ENCODE results near the gene KRT72.
A peak's percentile ranks its signal among the peaks of the same experiment; 100 is the strongest.

The KRT72 gene

GRCh38 chr12:52582971-52583456, 18.2 kb downstream of the KRT72 start:
- H3K4me3 ChIP-seq (ENCODE audit: low read depth, low read length), result no peak overlapping the region
- H3K36me3 ChIP-seq (ENCODE audit: control insufficient read depth in 2 of 2, insufficient read depth in 1 of 2, low read length in 2 of 2), result no peaks in the 10 kb centered on the region
- H3K9me3 ChIP-seq (ENCODE audit: control insufficient read depth, insufficient read depth, low read depth, low read length), result no peaks in the 10 kb centered on the region
- H3K4me1 ChIP-seq (ENCODE audit: control insufficient read depth, insufficient read depth, low read length), result no peaks in the 10 kb centered on the region
- no peak overlapping the region for H3K27ac ChIP-seq (ENCODE audit: extremely low read depth, low read depth, low read length)
- ChIA-PET CTCF (interaction anchor here (0.5 to 9.9 kb wide), 20 partner anchors 38 to 437 kb away, joined by 3 to 127 read pairs (median 4); no protein-coding TSS in a partner anchor), POLR2A (no interaction called here)
- TF ChIP-seq KLF9 (tag by site-specific recombination; IDR thresholded peaks at IDR 0.05; ENCODE audit: low read depth), result no peak
- TF ChIP-seq SP7 (tag by site-specific recombination; IDR thresholded peaks at IDR 0.05), result peak; percentile 28; the same call in 1 of the 2 replicates
- peak; percentile 68 for TF ChIP-seq CTCF (tag by site-specific recombination; IDR thresholded peaks at IDR 0.05)
- TF ChIP-seq ZBTB48 (tag by site-specific recombination; IDR thresholded peaks at IDR 0.05), result peak; percentile 38; the same call in 1 of the 2 replicates
- TF ChIP-seq ZNF362 (tag by site-specific recombination; IDR thresholded peaks at IDR 0.05), result no peak
- no peak for TF ChIP-seq ZNF311 (tag by site-specific recombination; IDR thresholded peaks at IDR 0.05; ENCODE audit: borderline replicate concordance)
- TF ChIP-seq, protein P1, sequence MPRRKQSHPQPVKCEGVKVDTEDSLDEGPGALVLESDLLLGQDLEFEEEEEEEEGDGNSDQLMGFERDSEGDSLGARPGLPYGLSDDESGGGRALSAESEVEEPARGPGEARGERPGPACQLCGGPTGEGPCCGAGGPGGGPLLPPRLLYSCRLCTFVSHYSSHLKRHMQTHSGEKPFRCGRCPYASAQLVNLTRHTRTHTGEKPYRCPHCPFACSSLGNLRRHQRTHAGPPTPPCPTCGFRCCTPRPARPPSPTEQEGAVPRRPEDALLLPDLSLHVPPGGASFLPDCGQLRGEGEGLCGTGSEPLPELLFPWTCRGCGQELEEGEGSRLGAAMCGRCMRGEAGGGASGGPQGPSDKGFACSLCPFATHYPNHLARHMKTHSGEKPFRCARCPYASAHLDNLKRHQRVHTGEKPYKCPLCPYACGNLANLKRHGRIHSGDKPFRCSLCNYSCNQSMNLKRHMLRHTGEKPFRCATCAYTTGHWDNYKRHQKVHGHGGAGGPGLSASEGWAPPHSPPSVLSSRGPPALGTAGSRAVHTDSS (tag by site-specific recombination; IDR thresholded peaks at IDR 0.05), result no peak
- TF ChIP-seq PRDM1 (tag by site-specific recombination; IDR thresholded peaks at IDR 0.05), result 0 out of 2 replicates have a peak, but pooled peaks have one; percentile 23
- TF ChIP-seq ZNF175 (tag by site-specific recombination; IDR thresholded peaks at IDR 0.05), result no peak
- no peak for TF ChIP-seq ZNF146 (tag by site-specific recombination; IDR thresholded peaks at IDR 0.05)
- no peak for TF ChIP-seq ZNF529 (tag by site-specific recombination; IDR thresholded peaks at IDR 0.05; ENCODE audit: insufficient replicate concordance)
- no peak for TF ChIP-seq ZNF211 (tag by site-specific recombination; IDR thresholded peaks at IDR 0.05; ENCODE audit: low read depth)
- TF ChIP-seq GLIS2 (tag by site-specific recombination; IDR thresholded peaks at IDR 0.05), result no peak
- TF ChIP-seq RBAK (tag by site-specific recombination; IDR thresholded peaks at IDR 0.05), result no peak
- TF ChIP-seq GLIS1 (tag by site-specific recombination; IDR thresholded peaks at IDR 0.05), result peak; percentile 56
- peak; percentile 92 for TF ChIP-seq SCRT2 (tag by site-specific recombination; IDR thresholded peaks at IDR 0.05)
- TF ChIP-seq, protein P2, sequence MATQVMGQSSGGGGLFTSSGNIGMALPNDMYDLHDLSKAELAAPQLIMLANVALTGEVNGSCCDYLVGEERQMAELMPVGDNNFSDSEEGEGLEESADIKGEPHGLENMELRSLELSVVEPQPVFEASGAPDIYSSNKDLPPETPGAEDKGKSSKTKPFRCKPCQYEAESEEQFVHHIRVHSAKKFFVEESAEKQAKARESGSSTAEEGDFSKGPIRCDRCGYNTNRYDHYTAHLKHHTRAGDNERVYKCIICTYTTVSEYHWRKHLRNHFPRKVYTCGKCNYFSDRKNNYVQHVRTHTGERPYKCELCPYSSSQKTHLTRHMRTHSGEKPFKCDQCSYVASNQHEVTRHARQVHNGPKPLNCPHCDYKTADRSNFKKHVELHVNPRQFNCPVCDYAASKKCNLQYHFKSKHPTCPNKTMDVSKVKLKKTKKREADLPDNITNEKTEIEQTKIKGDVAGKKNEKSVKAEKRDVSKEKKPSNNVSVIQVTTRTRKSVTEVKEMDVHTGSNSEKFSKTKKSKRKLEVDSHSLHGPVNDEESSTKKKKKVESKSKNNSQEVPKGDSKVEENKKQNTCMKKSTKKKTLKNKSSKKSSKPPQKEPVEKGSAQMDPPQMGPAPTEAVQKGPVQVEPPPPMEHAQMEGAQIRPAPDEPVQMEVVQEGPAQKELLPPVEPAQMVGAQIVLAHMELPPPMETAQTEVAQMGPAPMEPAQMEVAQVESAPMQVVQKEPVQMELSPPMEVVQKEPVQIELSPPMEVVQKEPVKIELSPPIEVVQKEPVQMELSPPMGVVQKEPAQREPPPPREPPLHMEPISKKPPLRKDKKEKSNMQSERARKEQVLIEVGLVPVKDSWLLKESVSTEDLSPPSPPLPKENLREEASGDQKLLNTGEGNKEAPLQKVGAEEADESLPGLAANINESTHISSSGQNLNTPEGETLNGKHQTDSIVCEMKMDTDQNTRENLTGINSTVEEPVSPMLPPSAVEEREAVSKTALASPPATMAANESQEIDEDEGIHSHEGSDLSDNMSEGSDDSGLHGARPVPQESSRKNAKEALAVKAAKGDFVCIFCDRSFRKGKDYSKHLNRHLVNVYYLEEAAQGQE (tag by site-specific recombination; IDR thresholded peaks at IDR 0.05), result no peak
- TF ChIP-seq, protein P3, sequence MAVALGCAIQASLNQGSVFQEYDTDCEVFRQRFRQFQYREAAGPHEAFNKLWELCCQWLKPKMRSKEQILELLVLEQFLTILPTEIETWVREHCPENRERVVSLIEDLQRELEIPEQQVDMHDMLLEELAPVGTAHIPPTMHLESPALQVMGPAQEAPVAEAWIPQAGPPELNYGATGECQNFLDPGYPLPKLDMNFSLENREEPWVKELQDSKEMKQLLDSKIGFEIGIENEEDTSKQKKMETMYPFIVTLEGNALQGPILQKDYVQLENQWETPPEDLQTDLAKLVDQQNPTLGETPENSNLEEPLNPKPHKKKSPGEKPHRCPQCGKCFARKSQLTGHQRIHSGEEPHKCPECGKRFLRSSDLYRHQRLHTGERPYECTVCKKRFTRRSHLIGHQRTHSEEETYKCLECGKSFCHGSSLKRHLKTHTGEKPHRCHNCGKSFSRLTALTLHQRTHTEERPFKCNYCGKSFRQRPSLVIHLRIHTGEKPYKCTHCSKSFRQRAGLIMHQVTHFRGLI (tag by site-specific recombination; IDR thresholded peaks at IDR 0.05), result no peak
- no peak for TF ChIP-seq KLF7 (tag by site-specific recombination; IDR thresholded peaks at IDR 0.05; ENCODE audit: borderline replicate concordance)
- TF ChIP-seq MYNN (tag by site-specific recombination; IDR thresholded peaks at IDR 0.05; ENCODE audit: borderline replicate concordance), result no peak
- TF ChIP-seq ZNF140 (tag by site-specific recombination; IDR thresholded peaks at IDR 0.05), result no peak
- no peak for TF ChIP-seq GLI4 (tag by site-specific recombination; IDR thresholded peaks at IDR 0.05)
- TF ChIP-seq ZBTB1 (tag by site-specific recombination; IDR thresholded peaks at IDR 0.05), result no peak
- no peak for TF ChIP-seq ZNF561 (tag by site-specific recombination; IDR thresholded peaks at IDR 0.05; ENCODE audit: borderline replicate concordance)
- peak; percentile 32; the same call in 1 of the 2 replicates for TF ChIP-seq ZNF398 (tag by site-specific recombination; IDR thresholded peaks at IDR 0.05)

Data from HEK293 (cell line).